NCI-H446 (cell line): Measurements from ENCODE around the gene TRAPPC2L.

Experiments
- DNase-seq, 2 experiments: peaks; one replicate each; lab custom pipeline; 2025; lab: John Stamatoyannopoulos, UW

Gene TRAPPC2L

GRCh38 chr16:88856828-88857727 is at the start of gene TRAPPC2L, which contains the start of gene GALNS:
TSS of gene TRAPPC2L (plus strand) at chr16:88857127. CDS start at chr16:88857151, 24 bp downstream.
TSS of gene GALNS (minus strand) at chr16:88856947. CDS start at chr16:88856877, 70 bp downstream.
- DNase-seq: peak; percentile 74 to 95

- no peak for DNase-seq
These were observed 49.7 kb upstream of the TRAPPC2L start for GRCh38 chr16:88807142-88807625.

- no peak for DNase-seq
These were observed 49.1 kb upstream of the TRAPPC2L start for GRCh38 chr16:88807626-88808453.

GRCh38 chr16:88809068-88809675 is 47.8 kb upstream of the TRAPPC2L start:
- DNase-seq: no peak

- no peak for DNase-seq
These were observed 47.2 kb upstream of the TRAPPC2L start for GRCh38 chr16:88809676-88810165.

- DNase-seq: no peak
These were observed 46.6 kb upstream of the TRAPPC2L start for GRCh38 chr16:88810166-88810911.

- peak; percentile 51 to 67 for DNase-seq
These were observed 45.8 kb upstream of the TRAPPC2L start for GRCh38 chr16:88810912-88811768.

GRCh38 chr16:88811769-88812512 is 45.0 kb upstream of the TRAPPC2L start, which contains the start of gene APRT:
TSS of gene APRT (minus strand) at chr16:88811928. CDS start at chr16:88811899, 29 bp downstream.
- peak; percentile 46 to 84 for DNase-seq

- no peak for DNase-seq
These were observed 44.2 kb upstream of the TRAPPC2L start for GRCh38 chr16:88812513-88813268.

- no peak for DNase-seq
These were observed 43.4 kb upstream of the TRAPPC2L start for GRCh38 chr16:88813269-88814143.

- DNase-seq: no peak
These were observed 42.8 kb upstream of the TRAPPC2L start for GRCh38 chr16:88814144-88814502.

GRCh38 chr16:88815227-88815626 is 41.7 kb upstream of the TRAPPC2L start:
- DNase-seq: no peak

GRCh38 chr16:88815901-88816589 is 40.9 kb upstream of the TRAPPC2L start:
- DNase-seq: no peak

- no peak for DNase-seq
These were observed 40.0 kb upstream of the TRAPPC2L start for GRCh38 chr16:88816736-88817535.

- no peak for DNase-seq
These were observed 38.9 kb upstream of the TRAPPC2L start for GRCh38 chr16:88817785-88818574.

- no peak for DNase-seq
These were observed 38.4 kb upstream of the TRAPPC2L start for GRCh38 chr16:88818575-88818874.
